ENCODE data around the gene PTEN. TPM values are rescaled to one million over a fixed set of nuclear protein-coding genes. Genes with fewer than 3 reads are reported as not detected.

Gene PTEN
- total and polyA plus RNA-seq, 2 experiments from 2014 or later: 20.8 to 64.0 TPM

- TF ChIP-seq ZNF462 (CRISPR knock-in tag; IDR thresholded peaks at IDR 0.05) (no peak), ZNF331 (CRISPR knock-in tag; IDR thresholded peaks at IDR 0.05; ENCODE audit: low read depth) (no peak), ETS1 (IDR thresholded peaks at IDR 0.05) (no peak), EZH2phosphoT487 (IDR thresholded peaks at IDR 0.05; ENCODE audit: unreplicated experiment) (no peak)
Measured at GRCh38 chr10:87923233-87923632, 59.8 kb downstream of the PTEN start (continued).

- DNase-seq (ENCODE audit: low spot score) (no peak), ATAC-seq (no peak)
- H3K4me2 ChIP-seq: no peak overlapping the region
- H3K27ac ChIP-seq (ENCODE audit: low read depth): no peak overlapping the region
- no peak overlapping the region for H2AFZ ChIP-seq
- H3K27me3 Mint-ChIP-seq (ENCODE audit: insufficient read depth, low read depth, poor library complexity): peaks cover 3% of the 10 kb centered on the region
- H3K79me2 ChIP-seq (replicated peaks; ENCODE audit: insufficient read depth): peaks cover 95% of the 10 kb centered on the region
- H3K27ac Mint-ChIP-seq: no peak overlapping the region
- H3K4me1 Mint-ChIP-seq: peaks cover 68% of the 10 kb centered on the region
- H3K27me3 ChIP-seq (ENCODE audit: insufficient read depth): no peaks in the 10 kb centered on the region
- H3K4me1 ChIP-seq (ENCODE audit: insufficient read depth): peaks cover 67% of the 10 kb centered on the region
- no peaks in the 10 kb centered on the region for H3F3A ChIP-seq (replicated peaks; ENCODE audit: low read depth)
- H3K9me3 Mint-ChIP-seq: no peaks in the 10 kb centered on the region
- H3K4me3 ChIP-seq: no peak overlapping the region
- TF ChIP-seq CREB1 (CRISPR knock-in tag; IDR thresholded peaks at IDR 0.05; ENCODE audit: low read depth): no peak
- H3K4me3 Mint-ChIP-seq: no peak overlapping the region
- 0 out of 2 replicates have a peak, but pooled peaks cover 2% of the 10 kb centered on the region for H3K9me2 ChIP-seq (ENCODE audit: insufficient read depth)
- H4K20me1 ChIP-seq (replicated peaks; ENCODE audit: insufficient read depth): peaks cover 10% of the 10 kb centered on the region; the same call in 1 of the 2 replicates
- no peaks in the 10 kb centered on the region; the same call in 2 of the 3 replicates for H3K36me3 Mint-ChIP-seq (ENCODE audit: low read depth)
- no peaks in the 10 kb centered on the region for H3K36me3 ChIP-seq (ENCODE audit: insufficient read depth)
Measured at GRCh38 chr10:87925570-87925969, 62.1 kb downstream of the PTEN start.

Data from GM23338 (cell line).